ENCODE results near the gene MAP3K8.

GRCh38 chr10:30489346-30489745, 55.4 kb downstream of the MAP3K8 start:
- no peak for TF ChIP-seq CTCF (IDR thresholded peaks at IDR 0.05)
- no peak for TF ChIP-seq POLR2A (IDR thresholded peaks at IDR 0.05)

Measured in testis (tissue), 2 donors.